ENCODE measurements around the gene LYZL1.

The LYZL1 gene

DNA sequence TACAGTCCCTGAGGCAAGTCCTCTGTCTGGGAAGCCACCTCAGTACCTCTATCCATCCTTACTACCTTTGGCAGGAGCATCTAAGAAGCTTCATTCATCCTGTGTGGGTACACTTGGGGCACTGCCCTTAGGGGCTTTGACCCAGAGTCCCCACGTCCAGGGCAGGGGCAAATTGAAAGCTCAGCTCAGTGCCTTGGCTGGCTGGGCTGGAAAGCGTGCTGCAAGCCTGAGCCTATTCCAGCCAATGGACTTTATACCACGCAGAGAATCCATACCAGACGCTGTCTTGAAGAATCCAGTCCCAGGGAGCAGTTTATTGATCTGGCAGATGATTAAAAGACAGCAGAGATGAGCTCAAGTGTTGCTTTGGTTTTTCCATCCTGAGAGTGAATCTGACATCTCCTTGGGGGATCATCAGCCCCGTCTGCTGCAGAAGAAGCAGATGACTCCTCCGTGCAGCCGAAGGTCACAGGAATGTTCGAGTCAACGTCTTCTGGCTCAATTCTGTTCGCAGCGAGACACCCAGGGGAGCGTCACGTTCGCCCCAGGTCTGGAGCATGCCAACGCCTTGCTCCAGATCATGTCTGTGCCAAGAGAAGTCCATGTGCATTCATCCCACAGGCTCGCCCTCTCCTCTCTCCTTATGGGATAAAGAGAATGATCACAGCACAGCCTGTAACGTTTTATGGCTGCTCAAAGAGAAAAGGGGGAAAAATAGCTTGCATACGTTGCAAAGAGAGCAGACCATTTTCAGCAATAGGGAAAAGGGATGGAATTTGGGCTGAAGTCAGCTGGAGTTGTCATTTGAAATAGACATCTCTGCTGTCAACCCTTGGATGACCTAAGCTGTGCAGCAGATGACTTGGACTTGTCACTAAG lies 35.8 kb upstream of the LYZL1 start:
- Histone ChIP-seq H3K27me3 (ENCODE audit: control insufficient read depth, insufficient read depth, low read length) (peaks cover 20% of the 10 kb centered on the region), H3K4me1 (ENCODE audit: control insufficient read depth, insufficient read depth, low read length) (no peaks in the 10 kb centered on the region), H3K9ac (ENCODE audit: low read length) (no peak overlapping the region), H3K36me3 (ENCODE audit: control insufficient read depth, insufficient read depth, low read length) (no peaks in the 10 kb centered on the region), H3K9me3 (ENCODE audit: control insufficient read depth, low read length) (no peaks in the 10 kb centered on the region), H3K4me3 (ENCODE audit: low read length) (no peak overlapping the region)

DNA sequence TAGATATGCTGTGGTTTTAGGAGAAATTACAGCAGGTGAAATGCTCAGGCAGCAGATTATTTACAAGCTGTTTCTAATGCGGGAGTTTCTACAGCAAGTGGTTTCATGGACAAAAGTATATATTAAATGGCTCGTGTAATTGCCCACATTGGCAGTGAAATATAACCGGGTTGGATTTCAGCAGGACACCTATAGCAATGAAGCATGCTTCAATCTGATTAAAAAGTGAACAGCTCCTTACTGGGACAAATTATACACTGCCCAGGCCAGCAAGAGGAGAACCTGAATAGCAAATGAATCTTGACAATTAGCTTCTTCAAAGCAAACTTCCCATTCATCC lies 35.2 kb upstream of the LYZL1 start:
- peaks cover 20% of the 10 kb centered on the region for H3K27me3 ChIP-seq (ENCODE audit: control insufficient read depth, insufficient read depth, low read length)
- no peaks in the 10 kb centered on the region for H3K4me1 ChIP-seq (ENCODE audit: control insufficient read depth, insufficient read depth, low read length)
- H3K36me3 ChIP-seq (ENCODE audit: control insufficient read depth, insufficient read depth, low read length) = no peaks in the 10 kb centered on the region

DNA sequence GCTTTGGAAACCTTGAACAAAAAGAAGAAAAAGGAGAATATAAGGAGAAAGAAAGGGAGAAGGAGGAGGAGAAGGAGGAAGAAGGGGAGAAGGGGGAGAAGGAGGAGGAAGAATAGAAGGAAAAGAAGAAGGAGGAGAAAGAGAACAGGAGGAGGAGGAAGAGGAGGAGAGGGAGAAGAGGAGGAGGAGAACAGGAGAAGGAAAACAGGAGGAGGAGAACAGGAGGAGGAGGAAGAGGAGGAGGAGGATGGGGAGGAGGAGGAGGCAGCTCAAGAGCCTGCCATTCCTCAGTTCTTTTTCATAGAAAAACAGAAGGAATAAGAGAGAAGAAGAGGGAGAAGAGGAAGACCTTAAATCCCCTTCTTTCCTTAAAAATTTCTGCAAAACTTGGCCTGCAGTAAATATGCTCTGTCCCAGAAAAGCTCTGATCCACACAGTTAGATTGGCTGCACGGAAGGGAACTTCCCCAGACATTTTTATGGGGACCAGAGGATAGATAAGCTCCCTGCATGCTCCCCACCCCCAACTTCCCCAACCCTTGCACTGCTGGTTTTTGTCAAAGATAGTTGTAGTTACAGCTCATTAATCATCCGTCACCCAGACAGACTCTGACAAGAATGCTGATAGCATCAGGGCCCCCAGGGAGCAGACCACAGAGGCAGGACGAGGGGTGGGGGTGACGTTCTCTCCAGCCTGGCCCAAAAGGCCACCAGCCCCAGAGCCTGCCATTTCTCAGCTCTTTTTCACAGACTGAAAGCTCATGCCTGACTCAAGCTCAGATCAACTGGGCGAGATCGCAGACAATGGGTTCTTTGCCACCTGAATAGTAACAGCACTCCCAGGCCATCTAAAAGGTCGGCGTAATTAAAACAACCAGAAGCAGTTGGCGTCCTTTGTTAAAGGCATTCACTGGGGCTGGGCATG lies 34.5 kb upstream of the LYZL1 start:
- Histone ChIP-seq H3K9ac (ENCODE audit: low read length) (no peak overlapping the region), H3K36me3 (ENCODE audit: control insufficient read depth, insufficient read depth, low read length) (no peaks in the 10 kb centered on the region), H3K4me3 (ENCODE audit: low read length) (no peak overlapping the region), H3K27me3 (ENCODE audit: control insufficient read depth, insufficient read depth, low read length) (peaks cover 20% of the 10 kb centered on the region), H3K9me3 (ENCODE audit: control insufficient read depth, low read length) (no peaks in the 10 kb centered on the region), H3K4me1 (ENCODE audit: control insufficient read depth, insufficient read depth, low read length) (no peaks in the 10 kb centered on the region)

More for the DNA sequence above, 35.2 kb upstream of the LYZL1 start:
- H3K9ac ChIP-seq (ENCODE audit: low read length) = no peak overlapping the region
- no peaks in the 10 kb centered on the region for H3K9me3 ChIP-seq (ENCODE audit: control insufficient read depth, low read length)
- no peak overlapping the region for H3K4me3 ChIP-seq (ENCODE audit: low read length)

DNA sequence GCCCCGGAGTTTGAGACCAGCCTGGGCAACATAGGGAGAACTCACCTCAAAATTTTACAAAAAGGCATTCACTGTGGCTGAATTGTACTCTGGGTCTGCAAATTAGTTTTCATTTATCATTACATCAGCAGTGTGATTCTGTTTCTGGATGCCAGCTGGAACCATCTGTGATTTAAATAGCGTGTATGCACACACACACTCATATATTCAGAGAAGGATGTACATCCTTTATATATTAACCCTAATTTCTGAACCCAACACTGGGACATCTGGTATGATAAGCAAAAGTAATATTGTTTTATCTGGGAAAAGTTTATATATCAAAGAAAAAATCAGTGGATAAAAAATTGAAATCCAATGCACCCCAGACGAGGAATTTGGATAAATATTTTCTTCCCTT lies 33.8 kb upstream of the LYZL1 start:
- Histone ChIP-seq H3K27me3 (ENCODE audit: control insufficient read depth, insufficient read depth, low read length) (peaks cover 16% of the 10 kb centered on the region), H3K4me3 (ENCODE audit: low read length) (no peak overlapping the region), H3K9ac (ENCODE audit: low read length) (no peak overlapping the region), H3K4me1 (ENCODE audit: control insufficient read depth, insufficient read depth, low read length) (no peaks in the 10 kb centered on the region), H3K36me3 (ENCODE audit: control insufficient read depth, insufficient read depth, low read length) (no peaks in the 10 kb centered on the region), H3K9me3 (ENCODE audit: control insufficient read depth, low read length) (no peaks in the 10 kb centered on the region)

GRCh38 chr10:29256019-29256418 lies 32.9 kb upstream of the LYZL1 start:
- Histone ChIP-seq H3K27me3 (ENCODE audit: control insufficient read depth, insufficient read depth, low read length) (peaks cover 16% of the 10 kb centered on the region), H3K36me3 (ENCODE audit: control insufficient read depth, insufficient read depth, low read length) (no peaks in the 10 kb centered on the region), H3K9ac (ENCODE audit: low read length) (no peak overlapping the region), H3K4me1 (ENCODE audit: control insufficient read depth, insufficient read depth, low read length) (no peaks in the 10 kb centered on the region), H3K9me3 (ENCODE audit: control insufficient read depth, low read length) (no peaks in the 10 kb centered on the region), H3K4me3 (ENCODE audit: low read length) (no peak overlapping the region)

DNA sequence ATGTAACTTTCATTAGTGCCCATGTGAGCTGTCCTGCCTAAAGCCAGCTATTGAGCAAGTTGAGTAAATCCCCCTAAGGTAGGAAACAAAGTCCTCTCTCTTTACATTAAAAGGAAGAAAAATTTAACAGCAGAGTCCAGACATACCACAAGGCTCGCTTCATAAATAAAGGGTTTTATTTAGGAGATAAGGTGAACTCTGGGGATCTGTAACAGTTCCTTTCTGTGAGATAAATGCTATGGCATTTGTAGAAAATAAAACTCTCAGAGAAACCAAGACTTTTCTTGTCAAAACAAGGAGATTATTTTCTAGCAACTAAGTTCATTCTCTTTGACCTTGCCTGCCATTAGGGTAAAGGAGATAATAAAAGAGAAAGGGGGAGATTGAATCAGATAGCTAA lies 32.3 kb upstream of the LYZL1 start:
- H3K4me3 ChIP-seq (ENCODE audit: low read length) = no peak overlapping the region
- H3K9ac ChIP-seq (ENCODE audit: low read length) = no peak overlapping the region
- no peaks in the 10 kb centered on the region for H3K4me1 ChIP-seq (ENCODE audit: control insufficient read depth, insufficient read depth, low read length)
- no peaks in the 10 kb centered on the region for H3K9me3 ChIP-seq (ENCODE audit: control insufficient read depth, low read length)
- no peaks in the 10 kb centered on the region for H3K36me3 ChIP-seq (ENCODE audit: control insufficient read depth, insufficient read depth, low read length)
- peaks cover 16% of the 10 kb centered on the region for H3K27me3 ChIP-seq (ENCODE audit: control insufficient read depth, insufficient read depth, low read length)

DNA sequence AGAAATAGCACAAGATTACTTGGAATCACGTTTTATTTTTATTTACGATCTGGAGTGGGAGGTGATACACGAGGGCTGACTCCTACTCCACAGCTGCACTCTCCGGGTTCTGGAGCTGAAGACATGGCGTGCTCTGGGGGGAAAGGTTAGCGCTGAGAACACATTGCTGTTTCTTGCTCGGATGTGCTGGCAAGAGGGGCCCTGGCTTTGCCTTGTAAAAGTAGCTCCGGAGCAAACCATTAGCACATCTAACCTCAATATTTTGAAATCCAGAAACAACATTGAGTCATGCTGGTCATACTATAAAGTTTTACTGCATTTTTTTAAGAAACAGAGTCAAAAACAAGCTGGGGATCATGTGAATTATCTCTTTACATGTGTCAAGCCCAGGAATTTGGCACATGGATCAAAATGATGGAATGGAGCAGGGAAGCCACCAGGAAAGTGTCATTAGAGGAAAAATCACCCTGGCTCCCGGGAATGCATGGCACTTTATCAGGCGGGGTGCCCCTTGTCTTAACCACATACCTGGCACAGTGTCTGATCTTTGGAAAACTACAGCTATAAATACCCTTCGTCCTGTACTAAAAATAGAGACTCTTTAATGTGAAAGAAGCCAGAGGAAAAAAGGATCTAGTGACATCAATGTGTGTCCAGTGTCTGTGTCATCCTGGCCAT lies 31.6 kb upstream of the LYZL1 start:
- Histone ChIP-seq H3K4me1 (ENCODE audit: control insufficient read depth, insufficient read depth, low read length) (no peaks in the 10 kb centered on the region), H3K4me3 (ENCODE audit: low read length) (no peak overlapping the region), H3K27me3 (ENCODE audit: control insufficient read depth, insufficient read depth, low read length) (peaks cover 16% of the 10 kb centered on the region), H3K36me3 (ENCODE audit: control insufficient read depth, insufficient read depth, low read length) (no peaks in the 10 kb centered on the region), H3K9ac (ENCODE audit: low read length) (no peak overlapping the region), H3K9me3 (ENCODE audit: control insufficient read depth, low read length) (no peaks in the 10 kb centered on the region)

- H3K27me3 ChIP-seq (ENCODE audit: control insufficient read depth, insufficient read depth, low read length) = peaks cover 16% of the 10 kb centered on the region
- no peak overlapping the region for H3K4me3 ChIP-seq (ENCODE audit: low read length)
- no peaks in the 10 kb centered on the region for H3K9me3 ChIP-seq (ENCODE audit: control insufficient read depth, low read length)
- H3K36me3 ChIP-seq (ENCODE audit: control insufficient read depth, insufficient read depth, low read length) = no peaks in the 10 kb centered on the region
- H3K4me1 ChIP-seq (ENCODE audit: control insufficient read depth, insufficient read depth, low read length) = no peaks in the 10 kb centered on the region
- H3K9ac ChIP-seq (ENCODE audit: low read length) = no peak overlapping the region
These were observed 31.1 kb upstream of the LYZL1 start for GRCh38 chr10:29257784-29258135.

GRCh38 chr10:29259498-29259897 lies 29.4 kb upstream of the LYZL1 start:
- Histone ChIP-seq H3K27me3 (ENCODE audit: control insufficient read depth, insufficient read depth, low read length) (peaks cover 3% of the 10 kb centered on the region), H3K9me3 (ENCODE audit: control insufficient read depth, low read length) (no peaks in the 10 kb centered on the region)

GRCh38 chr10:29263506-29263905 lies 25.4 kb upstream of the LYZL1 start:
- no peaks in the 10 kb centered on the region for H3K36me3 ChIP-seq (ENCODE audit: control insufficient read depth, insufficient read depth, low read length)
- no peaks in the 10 kb centered on the region for H3K9me3 ChIP-seq (ENCODE audit: control insufficient read depth, low read length)
- H3K4me3 ChIP-seq (ENCODE audit: low read length) = no peak overlapping the region
- H3K4me1 ChIP-seq (ENCODE audit: control insufficient read depth, insufficient read depth, low read length) = no peaks in the 10 kb centered on the region
- no peaks in the 10 kb centered on the region for H3K27me3 ChIP-seq (ENCODE audit: control insufficient read depth, insufficient read depth, low read length)
- no peak overlapping the region for H3K9ac ChIP-seq (ENCODE audit: low read length)

More at GRCh38 chr10:29259498-29259897, 29.4 kb upstream of the LYZL1 start:
- Histone ChIP-seq H3K4me1 (ENCODE audit: control insufficient read depth, insufficient read depth, low read length) (no peaks in the 10 kb centered on the region), H3K9ac (ENCODE audit: low read length) (no peak overlapping the region), H3K36me3 (ENCODE audit: control insufficient read depth, insufficient read depth, low read length) (no peaks in the 10 kb centered on the region), H3K4me3 (ENCODE audit: low read length) (no peak overlapping the region)

GRCh38 chr10:29265210-29265768 lies 23.6 kb upstream of the LYZL1 start:
- H3K4me1 ChIP-seq (ENCODE audit: control insufficient read depth, insufficient read depth, low read length) = no peaks in the 10 kb centered on the region
- H3K27me3 ChIP-seq (ENCODE audit: control insufficient read depth, insufficient read depth, low read length) = no peaks in the 10 kb centered on the region
- no peak overlapping the region for H3K4me3 ChIP-seq (ENCODE audit: low read length)
- H3K9me3 ChIP-seq (ENCODE audit: control insufficient read depth, low read length) = no peaks in the 10 kb centered on the region
- H3K36me3 ChIP-seq (ENCODE audit: control insufficient read depth, insufficient read depth, low read length) = no peaks in the 10 kb centered on the region
- H3K9ac ChIP-seq (ENCODE audit: low read length) = no peak overlapping the region

Data from mucosa of stomach (tissue), 1 donor.